A549 treated with Hydrocortisone at 1 μM for 4 hours (cell line): ENCODE measurements around the gene ITGA11. TPM values are rescaled to one million over a fixed set of nuclear protein-coding genes. Genes with fewer than 3 reads are reported as not detected.

ENCODE experiments used
- total RNA-seq: library from RNA; stranded (reverse); fragments of 200-300 nt; extraction: Qiagen RNA extraction; gene quantifications from 5 replicates; pipeline ENCODE4 v1.2.3, GENCODE V29; 2022

The ITGA11 gene
- total RNA-seq: 2.7 to 7.5 TPM (median 4.6 TPM) in 5 replicates

GRCh38 chr15:68431792-68432401 lies at the start of gene ITGA11:
ITGA11 (minus strand) TSS chr15:68432163; CDS start chr15:68432066, 97 bp downstream.

GRCh38 chr15:68277603-68278344 lies 154.2 kb downstream of the ITGA11 start, which contains the start of gene FEM1B:
FEM1B (plus strand) TSS chr15:68277745; CDS start chr15:68278418, 673 bp downstream.

Other genes starting within 250 kb of the ITGA11 start
- 6.3 to 9.1 TPM (median 8.1 TPM) in 5 replicates for gene CALML4, start 226.8 kb downstream of the ITGA11 start, total RNA-seq
- gene CLN6, start 202.4 kb downstream of the ITGA11 start, total RNA-seq: 70.4 to 83.0 TPM (median 76.8 TPM) in 5 replicates
- 17.6 to 27.5 TPM (median 23.9 TPM) in 5 replicates for gene FEM1B, start 154.4 kb downstream of the ITGA11 start, total RNA-seq
- gene CORO2B, start 146.8 kb upstream of the ITGA11 start, total RNA-seq: 2.7 to 4.2 TPM (median 3.3 TPM) in 5 replicates